ACC112 (cell line): ENCODE measurements around the gene CXorf38.
"Not testable (repeated sequence)": the region's sequence is repeated elsewhere in the genome, so short reads cannot be mapped to it uniquely, and the experiment has no call there.

Experiments used
- H2AFZ ChIP-seq: fragments of 200-600 bp; sonication (generic); one replicate; pipeline ENCODE4 v1.6.0; 2017; ENCODE audit warnings: antibody characterized with exemption, low read length; ENCODE audit not compliant: unreplicated experiment
- H3K27ac ChIP-seq: fragments of 200-600 bp; sonication (generic); 2 replicates; pipeline ENCODE4 v1.5.1; 2014; ENCODE audit warnings: low read depth, mild to moderate bottlenecking, antibody characterized with exemption, low read length, moderate library complexity
- H3K27me3 ChIP-seq: fragments of 200-600 bp; sonication (generic); 2 replicates; pipeline ENCODE4 v1.6.1; 2014; ENCODE audit warnings: mild to moderate bottlenecking, antibody characterized with exemption, low read length, moderate library complexity, mixed read lengths; ENCODE audit not compliant: insufficient read depth
- H3K36me3 ChIP-seq: fragments of 200-600 bp; sonication (generic); 2 replicates; pipeline ENCODE4 v1.6.1; 2016; ENCODE audit warnings: mild to moderate bottlenecking, antibody characterized with exemption, low read length, moderate library complexity, mixed read lengths; ENCODE audit not compliant: insufficient read depth
- H3K4me1 ChIP-seq: fragments of 200-600 bp; sonication (generic); one replicate; pipeline ENCODE4 v1.6.1; 2016; ENCODE audit warnings: low read length, mixed read lengths; ENCODE audit not compliant: insufficient read depth, unreplicated experiment, control insufficient read depth
- H3K4me3 ChIP-seq: fragments of 200-600 bp; sonication (generic); 2 replicates; pipeline ENCODE4 v1.5.1; 2014; ENCODE audit warnings: mild to moderate bottlenecking, low read depth, low read length
- H3K79me2 ChIP-seq: fragments of 200-600 bp; sonication (generic); one replicate; pipeline ENCODE4 v1.6.0; 2016; ENCODE audit warnings: low read length; ENCODE audit not compliant: control insufficient read depth, unreplicated experiment, insufficient read depth

The CXorf38 gene

GRCh38 chrX:40625294-40625693 is 22.1 kb downstream of the CXorf38 start:
- Histone ChIP-seq H3K27ac (no peak overlapping the region), H3K4me1 (no peaks in the 10 kb centered on the region), H2AFZ (no peak overlapping the region), H3K4me3 (no peak overlapping the region), H3K27me3 (no peaks in the 10 kb centered on the region), H3K36me3 (no peaks in the 10 kb centered on the region), H3K79me2 (no peaks in the 10 kb centered on the region)

GRCh38 chrX:40623665-40624064 is 23.7 kb downstream of the CXorf38 start:
- Histone ChIP-seq H3K79me2 (no peaks in the 10 kb centered on the region), H3K4me1 (no peaks in the 10 kb centered on the region)

GRCh38 chrX:40623139-40623536 is 24.2 kb downstream of the CXorf38 start, which contains the start of gene MPC1L:
TSS of gene MPC1L (plus strand) at chrX:40623428. CDS start at chrX:40623566, 138 bp downstream.
- H3K4me3 ChIP-seq = no peak within 1 kb of the TSS
- H3K27me3 ChIP-seq = no peaks in the 10 kb centered on the region
- no peak within 1 kb of the TSS for H3K27ac ChIP-seq
- no peaks in the 10 kb centered on the region for H3K36me3 ChIP-seq
- H3K79me2 ChIP-seq = no peaks in the 10 kb centered on the region
- no peaks in the 10 kb centered on the region for H3K4me1 ChIP-seq
- H2AFZ ChIP-seq = no peak within 1 kb of the TSS

More at GRCh38 chrX:40623665-40624064, 23.7 kb downstream of the CXorf38 start:
- H3K36me3 ChIP-seq = no peaks in the 10 kb centered on the region
- no peaks in the 10 kb centered on the region for H3K27me3 ChIP-seq
- H3K4me3 ChIP-seq = no peak overlapping the region
- no peak overlapping the region for H3K27ac ChIP-seq
- H2AFZ ChIP-seq = no peak overlapping the region

GRCh38 chrX:40622479-40623138 is 24.8 kb downstream of the CXorf38 start:
- Histone ChIP-seq H3K4me3 (no peak overlapping the region), H2AFZ (no peak overlapping the region), H3K4me1 (no peaks in the 10 kb centered on the region), H3K79me2 (no peaks in the 10 kb centered on the region), H3K27me3 (no peaks in the 10 kb centered on the region), H3K36me3 (no peaks in the 10 kb centered on the region), H3K27ac (no peak overlapping the region)

- no peaks in the 10 kb centered on the region for H3K36me3 ChIP-seq
- no peaks in the 10 kb centered on the region for H3K4me1 ChIP-seq
- no peak overlapping the region for H2AFZ ChIP-seq
- no peak overlapping the region for H3K27ac ChIP-seq
- H3K27me3 ChIP-seq = no peaks in the 10 kb centered on the region
- H3K79me2 ChIP-seq = no peaks in the 10 kb centered on the region
- no peak overlapping the region for H3K4me3 ChIP-seq
These were observed 29.8 kb downstream of the CXorf38 start for GRCh38 chrX:40617566-40617965.

GRCh38 chrX:40615976-40616375 is 31.4 kb downstream of the CXorf38 start:
- no peaks in the 10 kb centered on the region for H3K79me2 ChIP-seq
- H3K4me1 ChIP-seq = no peaks in the 10 kb centered on the region
- H2AFZ ChIP-seq = no peak overlapping the region
- H3K27me3 ChIP-seq = no peaks in the 10 kb centered on the region
- H3K36me3 ChIP-seq = no peaks in the 10 kb centered on the region
- no peak overlapping the region for H3K4me3 ChIP-seq
- H3K27ac ChIP-seq = no peak overlapping the region

- Histone ChIP-seq H2AFZ (no peak overlapping the region), H3K27ac (no peak overlapping the region), H3K36me3 (no peaks in the 10 kb centered on the region), H3K4me3 (no peak overlapping the region), H3K79me2 (no peaks in the 10 kb centered on the region), H3K4me1 (no peaks in the 10 kb centered on the region), H3K27me3 (no peaks in the 10 kb centered on the region)
These were observed 34.9 kb downstream of the CXorf38 start for GRCh38 chrX:40612511-40612910.

- Histone ChIP-seq H3K27ac (no peak overlapping the region), H3K79me2 (no peaks in the 10 kb centered on the region), H3K36me3 (no peaks in the 10 kb centered on the region), H3K4me1 (no peaks in the 10 kb centered on the region), H2AFZ (no peak overlapping the region), H3K4me3 (no peak overlapping the region), H3K27me3 (no peaks in the 10 kb centered on the region)
These were observed 40.0 kb downstream of the CXorf38 start for GRCh38 chrX:40607381-40607780.

- H3K27me3 ChIP-seq = no peaks in the 10 kb centered on the region
- H3K36me3 ChIP-seq = no peaks in the 10 kb centered on the region
These were observed 43.9 kb downstream of the CXorf38 start for GRCh38 chrX:40603446-40603845.

GRCh38 chrX:40589616-40590321 is 57.6 kb downstream of the CXorf38 start:
- H3K36me3 ChIP-seq, H3K27ac ChIP-seq, H3K27me3 ChIP-seq, H3K4me3 ChIP-seq, H2AFZ ChIP-seq, H3K4me1 ChIP-seq: not testable (repeated sequence)
- peaks cover 22% of the 10 kb centered on the region for H3K79me2 ChIP-seq

More at GRCh38 chrX:40603446-40603845, 43.9 kb downstream of the CXorf38 start:
- Histone ChIP-seq H3K4me1 (no peaks in the 10 kb centered on the region), H3K27ac (no peak overlapping the region), H3K79me2 (no peaks in the 10 kb centered on the region), H3K4me3 (no peak overlapping the region), H2AFZ (no peak overlapping the region)

GRCh38 chrX:40587623-40588022 is 59.7 kb downstream of the CXorf38 start:
- H3K27me3 ChIP-seq, H3K4me1 ChIP-seq, H3K36me3 ChIP-seq, H2AFZ ChIP-seq, H3K4me3 ChIP-seq, H3K27ac ChIP-seq: not testable (repeated sequence)
- peaks cover 39% of the 10 kb centered on the region for H3K79me2 ChIP-seq
